Endothelial cell of umbilical vein (primary cell): Measurements from ENCODE around the gene LARP1.

Experiments
- CTCF ChIP-seq, 2 donors: IDR thresholded peaks; 1 replicate in 1 of 2; 2 replicates in 1 of 2; pipeline ENCODE4 v1.5.1; 2011; ENCODE audit warnings: low read length in 2 of 2, mild to moderate bottlenecking in 2 of 2, moderate library complexity in 2 of 2, control low read depth in 1 of 2, inconsistent platforms in 1 of 2, low read depth in 1 of 2; ENCODE audit not compliant: insufficient read depth in 1 of 2; ENCODE audit errors: extremely low read depth in 1 of 2
- FOS ChIP-seq: IDR thresholded peaks from 2 replicates; pipeline ENCODE4 v1.6.1; 2011; ENCODE audit warnings: mild to moderate bottlenecking, low read length, moderate library complexity, borderline replicate concordance; ENCODE audit not compliant: insufficient read depth
- GATA2 ChIP-seq: IDR thresholded peaks from 2 replicates; pipeline ENCODE4 v1.7.0; 2011; ENCODE audit warnings: low read depth, mild to moderate bottlenecking, moderate library complexity, mixed read lengths, low read length; ENCODE audit not compliant: insufficient read length, insufficient read depth
- POLR2A ChIP-seq: IDR thresholded peaks from 2 replicates; pipeline ENCODE4 v1.6.1; 2012; ENCODE audit warnings: low read depth, mild to moderate bottlenecking, control low read depth, low read length

DNA sequence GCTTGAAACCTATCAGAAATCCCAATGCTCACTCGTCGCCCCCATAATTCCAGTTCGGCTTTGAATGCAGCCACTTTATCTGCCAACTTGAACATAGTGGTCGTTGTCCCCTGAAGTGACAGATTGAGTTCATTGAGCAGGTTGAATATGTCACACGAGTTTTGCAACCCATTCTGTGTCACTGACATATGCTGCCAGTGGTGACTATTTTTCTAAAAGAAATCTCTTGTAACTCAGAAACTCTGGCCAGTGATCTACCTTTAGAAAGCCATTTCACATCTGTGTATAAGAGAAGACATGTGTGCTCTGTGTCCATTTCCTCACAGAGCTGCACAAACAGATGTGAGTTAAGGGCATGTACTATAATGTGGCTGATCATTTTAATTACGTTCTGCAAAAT, 47.0 kb upstream of the LARP1 start:
- TF ChIP-seq CTCF (IDR thresholded peaks at IDR 0.05; ENCODE audit: extremely low read depth in 1 of 2, insufficient read depth in 1 of 2, low read depth in 1 of 2, low read length in 2 of 2) = no peak
- no peak for TF ChIP-seq POLR2A
- TF ChIP-seq FOS = no peak
- no peak for TF ChIP-seq GATA2
